Panc1 (cell line): Measurements from ENCODE around the gene ESRRG. TPM values are rescaled to one million over a fixed set of nuclear protein-coding genes. Genes with fewer than 3 reads are reported as not detected.

Source experiments
- ATAC-seq: fragments of 200-7000 bp; cut with Tn5 transposase; 2 replicates; pipeline ENCODE4 v1.9.1; 2020; ENCODE audit warnings: mild to moderate bottlenecking, moderate library complexity
- BruUV-seq: library from RNA; stranded (reverse); fragments of 400-500 nt; replicated peaks from 2 replicates; lab custom pipeline; 2021; lab: Mats Ljungman, UMichigan
- CTCF ChIA-PET: fragments of 300-600 bp; sonication (Branson Sonifier 250); formaldehyde crosslinking; loops from one replicate; lab custom pipeline; 2022; ENCODE audit warnings: antibody characterized with exemption; lab: Charles Lee
- POLR2A ChIA-PET: fragments of 300-600 bp; sonication (Branson Sonifier 250); formaldehyde crosslinking; loops from one replicate; lab custom pipeline; 2022; ENCODE audit warnings: antibody characterized with exemption; lab: Charles Lee
- DNase-seq: peaks from one replicate; pipeline ENCODE4 v3.0.0-alpha.2; 2010; ENCODE audit warnings: low read depth, low spot score
- H3K27ac ChIP-seq: 2 replicates; pipeline ENCODE4 v1.5.1; 2011; ENCODE audit warnings: mild to moderate bottlenecking, low read length, inconsistent platforms
- H3K27me3 ChIP-seq: fragments of 200-500 bp; sonication (Bioruptor generic); 2 replicates; pipeline ENCODE4 v1.6.0; 2014; ENCODE audit warnings: low read length, inconsistent platforms; ENCODE audit not compliant: control insufficient read depth, insufficient read depth
- H3K36me3 ChIP-seq: fragments of 200-500 bp; sonication (Bioruptor generic); 2 replicates; pipeline ENCODE4 v1.5.1; 2014; ENCODE audit warnings: inconsistent platforms, mild to moderate bottlenecking, low read length, moderate library complexity; ENCODE audit not compliant: control insufficient read depth, insufficient read depth
- H3K4me1 ChIP-seq: 2 replicates; pipeline ENCODE4 v1.5.1; 2011; ENCODE audit warnings: inconsistent platforms, mild to moderate bottlenecking, low read length, moderate library complexity; ENCODE audit not compliant: control insufficient read depth, insufficient read depth
- H3K4me3 ChIP-seq, 2 experiments: 2 replicates each; pipeline ENCODE4 v1.5.1; 2011 to 2012; ENCODE audit warnings: low read depth in 2 of 2, low read length in 2 of 2, mild to moderate bottlenecking in 2 of 2, inconsistent platforms in 1 of 2, moderate library complexity in 1 of 2
- H3K9me3 ChIP-seq: fragments of 200-500 bp; sonication (Bioruptor generic); 2 replicates; pipeline ENCODE4 v1.5.1; 2014; ENCODE audit warnings: low read depth, mild to moderate bottlenecking, inconsistent platforms, low read length, moderate library complexity; ENCODE audit not compliant: control insufficient read depth, insufficient read depth
- POLR2AphosphoS5 ChIP-seq: IDR thresholded peaks from 2 replicates; pipeline ENCODE4 v1.6.1; 2012; ENCODE audit warnings: mild to moderate bottlenecking, low read depth, low read length, moderate library complexity
- SIN3A ChIP-seq: IDR thresholded peaks from 2 replicates; pipeline ENCODE4 v1.6.1; 2012; ENCODE audit warnings: low read depth, mild to moderate bottlenecking, low read length, moderate library complexity, borderline replicate concordance; ENCODE audit not compliant: insufficient read depth
- TCF7L2 ChIP-seq: IDR thresholded peaks from 2 replicates; pipeline ENCODE4 v1.6.1; 2011; ENCODE audit warnings: mild to moderate bottlenecking, low read depth, low read length, inconsistent platforms
- in situ Hi-C: cut with HindIII; loops from 2 replicates; pipeline ENCODE4 v1.10.0; 2016; ENCODE audit warnings: low sequenced_read_pairs, low pct_unique_long_range_greater_than_20kb
- intact Hi-C: fragments of 100-400 bp; cut with micrococcal nuclease; formaldehyde crosslinking; loops from one replicate; pipeline ENCODE4 v1.10.0; 2022; ENCODE audit not compliant: unreplicated experiment
- total RNA-seq: library from RNA; stranded (reverse); gene quantifications from one replicate; pipeline ENCODE4 v1.2.1, GENCODE V29; 2021; ENCODE audit not compliant: unreplicated experiment
- TF ChIP-seq, protein P1 (sequence below), 2 experiments: IDR thresholded peaks; 2 replicates each; pipeline ENCODE4 v1.6.1; 2011 to 2012; ENCODE audit warnings: low read depth in 2 of 2, control low read depth in 1 of 2, low read length in 1 of 2, mild to moderate bottlenecking in 1 of 2, moderate library complexity in 1 of 2; ENCODE audit not compliant: insufficient read depth in 1 of 2
- TF ChIP-seq, protein P2 (sequence below): fragments of 450-650 bp; IDR thresholded peaks from 2 replicates; pipeline ENCODE4 v1.5.1; 2017; ENCODE audit warnings: mild to moderate bottlenecking

The ESRRG gene
- total RNA-seq, 1 experiment from 2014 or later, result not detected

GRCh38 chr1:216732121-216732520 lies 8.9 kb upstream of the ESRRG start:
- DNase-seq (no peak), ATAC-seq (no peak)
- no peaks in the 10 kb centered on the region for H3K4me1 ChIP-seq
- peaks cover 4% of the 10 kb centered on the region for H3K27me3 ChIP-seq
- in situ Hi-C loops (no loop called here), intact Hi-C loops (no loop called here)
- TF ChIP-seq, protein P1, sequence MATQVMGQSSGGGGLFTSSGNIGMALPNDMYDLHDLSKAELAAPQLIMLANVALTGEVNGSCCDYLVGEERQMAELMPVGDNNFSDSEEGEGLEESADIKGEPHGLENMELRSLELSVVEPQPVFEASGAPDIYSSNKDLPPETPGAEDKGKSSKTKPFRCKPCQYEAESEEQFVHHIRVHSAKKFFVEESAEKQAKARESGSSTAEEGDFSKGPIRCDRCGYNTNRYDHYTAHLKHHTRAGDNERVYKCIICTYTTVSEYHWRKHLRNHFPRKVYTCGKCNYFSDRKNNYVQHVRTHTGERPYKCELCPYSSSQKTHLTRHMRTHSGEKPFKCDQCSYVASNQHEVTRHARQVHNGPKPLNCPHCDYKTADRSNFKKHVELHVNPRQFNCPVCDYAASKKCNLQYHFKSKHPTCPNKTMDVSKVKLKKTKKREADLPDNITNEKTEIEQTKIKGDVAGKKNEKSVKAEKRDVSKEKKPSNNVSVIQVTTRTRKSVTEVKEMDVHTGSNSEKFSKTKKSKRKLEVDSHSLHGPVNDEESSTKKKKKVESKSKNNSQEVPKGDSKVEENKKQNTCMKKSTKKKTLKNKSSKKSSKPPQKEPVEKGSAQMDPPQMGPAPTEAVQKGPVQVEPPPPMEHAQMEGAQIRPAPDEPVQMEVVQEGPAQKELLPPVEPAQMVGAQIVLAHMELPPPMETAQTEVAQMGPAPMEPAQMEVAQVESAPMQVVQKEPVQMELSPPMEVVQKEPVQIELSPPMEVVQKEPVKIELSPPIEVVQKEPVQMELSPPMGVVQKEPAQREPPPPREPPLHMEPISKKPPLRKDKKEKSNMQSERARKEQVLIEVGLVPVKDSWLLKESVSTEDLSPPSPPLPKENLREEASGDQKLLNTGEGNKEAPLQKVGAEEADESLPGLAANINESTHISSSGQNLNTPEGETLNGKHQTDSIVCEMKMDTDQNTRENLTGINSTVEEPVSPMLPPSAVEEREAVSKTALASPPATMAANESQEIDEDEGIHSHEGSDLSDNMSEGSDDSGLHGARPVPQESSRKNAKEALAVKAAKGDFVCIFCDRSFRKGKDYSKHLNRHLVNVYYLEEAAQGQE (IDR thresholded peaks at IDR 0.05; ENCODE audit: insufficient read depth in 1 of 2, low read depth in 2 of 2, low read length in 1 of 2), result no peak
- TF ChIP-seq TCF7L2 (no peak), SIN3A (no peak), POLR2AphosphoS5 (no peak)
- TF ChIP-seq, protein P2, sequence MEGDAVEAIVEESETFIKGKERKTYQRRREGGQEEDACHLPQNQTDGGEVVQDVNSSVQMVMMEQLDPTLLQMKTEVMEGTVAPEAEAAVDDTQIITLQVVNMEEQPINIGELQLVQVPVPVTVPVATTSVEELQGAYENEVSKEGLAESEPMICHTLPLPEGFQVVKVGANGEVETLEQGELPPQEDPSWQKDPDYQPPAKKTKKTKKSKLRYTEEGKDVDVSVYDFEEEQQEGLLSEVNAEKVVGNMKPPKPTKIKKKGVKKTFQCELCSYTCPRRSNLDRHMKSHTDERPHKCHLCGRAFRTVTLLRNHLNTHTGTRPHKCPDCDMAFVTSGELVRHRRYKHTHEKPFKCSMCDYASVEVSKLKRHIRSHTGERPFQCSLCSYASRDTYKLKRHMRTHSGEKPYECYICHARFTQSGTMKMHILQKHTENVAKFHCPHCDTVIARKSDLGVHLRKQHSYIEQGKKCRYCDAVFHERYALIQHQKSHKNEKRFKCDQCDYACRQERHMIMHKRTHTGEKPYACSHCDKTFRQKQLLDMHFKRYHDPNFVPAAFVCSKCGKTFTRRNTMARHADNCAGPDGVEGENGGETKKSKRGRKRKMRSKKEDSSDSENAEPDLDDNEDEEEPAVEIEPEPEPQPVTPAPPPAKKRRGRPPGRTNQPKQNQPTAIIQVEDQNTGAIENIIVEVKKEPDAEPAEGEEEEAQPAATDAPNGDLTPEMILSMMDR, result no peak
- no peaks in the 10 kb centered on the region for H3K9me3 ChIP-seq
- H3K36me3 ChIP-seq, result no peaks in the 10 kb centered on the region
- H3K27ac ChIP-seq, result no peak overlapping the region
- CTCF ChIA-PET, result no interaction called here
- no TSS peak for BruUV-seq
- POLR2A ChIA-PET, result no interaction called here
- no peak overlapping the region for H3K4me3 ChIP-seq

DNA sequence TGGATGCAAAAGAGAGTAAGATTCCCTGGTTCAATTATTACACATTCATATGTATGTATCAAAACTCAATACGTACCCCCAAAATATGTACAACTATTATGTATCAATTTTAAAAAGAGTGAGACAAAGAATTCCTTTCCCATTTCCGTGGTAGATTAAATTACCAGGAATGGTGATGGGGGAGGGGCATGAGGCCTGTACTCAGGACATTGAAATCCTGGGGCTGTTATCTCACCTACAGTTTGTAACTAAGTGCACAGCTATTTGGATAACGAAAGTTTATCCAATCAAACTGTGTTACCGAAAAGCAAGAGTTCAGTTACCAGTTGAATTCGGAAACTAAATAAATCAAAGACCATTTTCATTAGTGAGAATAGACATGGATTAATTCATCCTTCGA lies 8.3 kb upstream of the ESRRG start:
- Histone ChIP-seq H3K36me3 (no peaks in the 10 kb centered on the region), H3K4me3 (no peak overlapping the region), H3K27me3 (peaks cover 4% of the 10 kb centered on the region), H3K4me1 (no peaks in the 10 kb centered on the region), H3K27ac (no peak overlapping the region), H3K9me3 (no peaks in the 10 kb centered on the region)
- intact Hi-C loops (no loop called here), in situ Hi-C loops (no loop called here)
- POLR2A ChIA-PET, result no interaction called here
- ATAC-seq (no peak), DNase-seq (no peak)
- CTCF ChIA-PET, result no interaction called here
- no TSS peak for BruUV-seq
- TF ChIP-seq SIN3A, result no peak
- TF ChIP-seq, protein P1 (IDR thresholded peaks at IDR 0.05; ENCODE audit: insufficient read depth in 1 of 2, low read depth in 2 of 2, low read length in 1 of 2), result no peak
